HCT116 (cell line): ENCODE data around the gene LY6G5B. TPM values are rescaled to one million over a fixed set of nuclear protein-coding genes. Genes with fewer than 3 reads are reported as not detected.

Source experiments
- ATAC-seq: fragments of 200-7000 bp; cut with Tn5 transposase; 2 replicates; pipeline ENCODE4 v1.9.1; 2020; ENCODE audit warnings: mild to moderate bottlenecking, moderate library complexity
- BruUV-seq: library from RNA; stranded (reverse); fragments of 400-500 nt; replicated peaks from 2 replicates; lab custom pipeline; 2021; lab: Mats Ljungman, UMichigan
- CTCF ChIA-PET: fragments of 300-600 bp; sonication (Branson Sonifier 250); formaldehyde crosslinking; loops from one replicate; lab custom pipeline; 2021; ENCODE audit warnings: antibody characterized with exemption; lab: Charles Lee
- POLR2A ChIA-PET: fragments of 300-600, 350-600 bp; sonication (Branson Sonifier 250); formaldehyde crosslinking; loops from one replicate; lab custom pipeline; 2021; ENCODE audit warnings: antibody characterized with exemption; lab: Charles Lee
- RAD21 ChIA-PET, 2 experiments: fragments of 300-600 bp; sonication (Branson Sonifier 250); formaldehyde crosslinking; loops; one replicate each; lab custom pipeline; 2023; ENCODE audit warnings: low total read pairs in 2 of 2; ENCODE audit not compliant: uncharacterized antibody in 2 of 2, unreplicated experiment in 2 of 2, low non-redundant PET in 1 of 2; lab: Charles Lee
- DNase-seq: peaks from one replicate; pipeline ENCODE4 v3.0.0-alpha.2; 2010; ENCODE audit warnings: low read depth, low spot score
- H2AFZ ChIP-seq: fragments of 200-600 bp; shearing (Covaris generic), sonication (generic); 2 replicates; pipeline ENCODE4 v1.6.1; 2017; ENCODE audit warnings: low read depth, mixed run types, mixed read lengths, antibody characterized with exemption, low read length; ENCODE audit not compliant: poor library complexity, severe bottlenecking
- H3K27ac ChIP-seq: 2 replicates; pipeline ENCODE4 v1.5.1; 2012; ENCODE audit warnings: low read depth, low read length
- H3K27me3 ChIP-seq: fragments of 200-600 bp; sonication (generic); 2 replicates; pipeline ENCODE4 v1.6.1; 2016; ENCODE audit warnings: mixed run types, low read length, mixed read lengths; ENCODE audit not compliant: insufficient read depth
- H3K36me3 ChIP-seq, 2 experiments: fragments of 200-500 bp in 1 of 2; fragments of 200-600 bp in 1 of 2; sonication (Bioruptor generic) in 1 of 2; sonication (generic) in 1 of 2; 2 replicates each; pipeline versions ENCODE4 v1.5.1 to v1.6.1; 2014 to 2016; ENCODE audit warnings: low read length in 2 of 2, inconsistent platforms in 1 of 2, mixed read lengths in 1 of 2, mixed run types in 1 of 2; ENCODE audit not compliant: insufficient read depth in 2 of 2, control insufficient read depth in 1 of 2
- H3K4me1 ChIP-seq, 2 experiments: fragments of 200-600 bp in 1 of 2; sonication (generic) in 1 of 2; 2 replicates each; pipeline versions ENCODE4 v1.5.1 to v1.6.1; 2012 to 2017; ENCODE audit warnings: low read length in 2 of 2, inconsistent platforms in 1 of 2, mild to moderate bottlenecking in 1 of 2, mixed read lengths in 1 of 2, mixed run types in 1 of 2, moderate library complexity in 1 of 2; ENCODE audit not compliant: insufficient read depth in 2 of 2, control insufficient read depth in 1 of 2
- H3K4me2 ChIP-seq: fragments of 200-600 bp; sonication (generic); 2 replicates; pipeline ENCODE4 v1.6.1; 2017; ENCODE audit warnings: mixed run types, low read length, mixed read lengths
- H3K4me3 ChIP-seq, 2 experiments: fragments of 200-600 bp in 1 of 2; sonication (generic) in 1 of 2; replicated peaks in 1 of 2; 2 replicates each; pipeline ENCODE4 v1.5.1; 2011 to 2016; ENCODE audit warnings: low read length in 2 of 2, control low read depth in 1 of 2, low read depth in 1 of 2, mild to moderate bottlenecking in 1 of 2, mixed read lengths in 1 of 2, mixed run types in 1 of 2
- H3K79me2 ChIP-seq: fragments of 200-600 bp; sonication (generic); 2 replicates; pipeline ENCODE4 v1.6.1; 2017; ENCODE audit warnings: mild to moderate bottlenecking, mixed run types, low read length, moderate library complexity, mixed read lengths; ENCODE audit not compliant: insufficient read depth
- H3K9ac ChIP-seq: fragments of 200-600 bp; sonication (generic); 2 replicates; pipeline ENCODE4 v1.6.1; 2016; ENCODE audit warnings: low read length, mixed read lengths
- H3K9me2 ChIP-seq: fragments of 200-600 bp; sonication (generic), shearing (Covaris generic); 2 replicates; pipeline ENCODE4 v1.6.1; 2017; ENCODE audit warnings: mixed run types, mild to moderate bottlenecking, moderate library complexity; ENCODE audit not compliant: insufficient read depth
- H3K9me3 ChIP-seq, 2 experiments: fragments of 200-500 bp in 1 of 2; fragments of 200-600 bp in 1 of 2; sonication (Bioruptor generic) in 1 of 2; sonication (generic) in 1 of 2; 2 replicates each; pipeline ENCODE4 v1.6.1; 2014 to 2017; ENCODE audit warnings: low read length in 2 of 2, mixed read lengths in 2 of 2, inconsistent platforms in 1 of 2, low read depth in 1 of 2, mild to moderate bottlenecking in 1 of 2, mixed run types in 1 of 2, moderate library complexity in 1 of 2; ENCODE audit not compliant: control insufficient read depth in 1 of 2, insufficient read depth in 1 of 2
- H4K20me1 ChIP-seq: fragments of 200-600 bp; sonication (generic), shearing (Covaris generic); 2 replicates; pipeline ENCODE4 v1.6.1; 2017; ENCODE audit warnings: mixed run types, mild to moderate bottlenecking, moderate library complexity; ENCODE audit not compliant: insufficient read depth
- CTCF ChIP-seq, 3 experiments: fragments of 200-600 bp in 1 of 3; sonication (generic) in 1 of 3; IDR thresholded peaks in 2 of 3; conservative IDR thresholded peaks in 1 of 3; 2 replicates each; pipeline ENCODE4 v1.5.1; 2012 to 2017; ENCODE audit warnings: low read depth in 2 of 3, low read length in 2 of 3, antibody characterized with exemption in 1 of 3, borderline replicate concordance in 1 of 3, control low read depth in 1 of 3, mild to moderate bottlenecking in 1 of 3, mixed read lengths in 1 of 3, mixed run types in 1 of 3, moderate library complexity in 1 of 3; ENCODE audit not compliant: insufficient read depth in 1 of 3
- MAX ChIP-seq: IDR thresholded peaks from 2 replicates; pipeline ENCODE4 v1.6.1; 2012
- POLR2AphosphoS5 ChIP-seq: IDR thresholded peaks from 2 replicates; pipeline ENCODE4 v1.6.1; 2011; ENCODE audit warnings: mild to moderate bottlenecking, low read depth, low read length, moderate library complexity
- SIN3A ChIP-seq: IDR thresholded peaks from 2 replicates; pipeline ENCODE4 v1.6.1; 2012; ENCODE audit warnings: low read depth
- YY1 ChIP-seq: IDR thresholded peaks from 2 replicates; pipeline ENCODE4 v1.6.1; 2011; ENCODE audit warnings: low read length, low read depth, moderate library complexity, mild to moderate bottlenecking; ENCODE audit not compliant: insufficient replicate concordance; ENCODE audit errors: extremely low read depth
- ZBTB33 ChIP-seq: IDR thresholded peaks from 2 replicates; pipeline ENCODE4 v1.6.1; 2011; ENCODE audit warnings: mild to moderate bottlenecking, low read length, moderate library complexity; ENCODE audit not compliant: insufficient replicate concordance; ENCODE audit errors: extremely low read depth
- intact Hi-C: fragments of 100-400 bp; cut with micrococcal nuclease; formaldehyde crosslinking; loops from 2 replicates; pipeline ENCODE4 v1.10.0; 2022
- total RNA-seq: library from RNA; stranded (reverse); gene quantifications from one replicate; pipeline ENCODE4 v1.2.1, GENCODE V29; 2021; ENCODE audit not compliant: unreplicated experiment

The LY6G5B gene
- total RNA-seq, 1 experiment from 2014 or later, result 15.4 TPM

GRCh38 chr6:31713465-31713864 is 43.7 kb downstream of the LY6G5B start:
- RAD21 ChIA-PET, result no interaction called here
- no peaks in the 10 kb centered on the region for H3K36me3 ChIP-seq
- no peak for ATAC-seq
- peaks cover 27 to 38% of the 10 kb centered on the region in 2 experiments for H3K4me1 ChIP-seq
- H3K4me3 ChIP-seq, result no peak overlapping the region
- intact Hi-C loops, result no loop called here
- H3K9me3 ChIP-seq, result no peaks in the 10 kb centered on the region
- no peaks in the 10 kb centered on the region for H4K20me1 ChIP-seq
- no peak overlapping the region for H3K9ac ChIP-seq
- H3K27ac ChIP-seq, result no peak overlapping the region
- POLR2A ChIA-PET, result interaction anchor here (1.0 kb wide), 1 partner anchor 10 kb away, joined by 5 read pairs; the partner anchor contains the start of gene ABHD16A
- H3K9me2 ChIP-seq, result no peaks in the 10 kb centered on the region
- no peaks in the 10 kb centered on the region for H3K79me2 ChIP-seq
- no peak for DNase-seq
- no peaks in the 10 kb centered on the region for H3K27me3 ChIP-seq
- CTCF ChIA-PET, result interaction anchor here (1.5 kb wide), 1 partner anchor 23 kb away, joined by 4 read pairs; the partner anchor contains the start of gene CLIC1
- H2AFZ ChIP-seq, result no peak overlapping the region
- BruUV-seq, result no TSS peak
- TF ChIP-seq MAX, result no peak
- no peak for TF ChIP-seq YY1
- TF ChIP-seq SIN3A, result no peak
- no peak for TF ChIP-seq CTCF (IDR thresholded peaks at IDR 0.05 in 2 of 3, conservative IDR thresholded peaks at IDR 0.05 in 1 of 3; ENCODE audit: borderline replicate concordance in 1 of 3, insufficient read depth in 1 of 3, low read depth in 2 of 3, low read length in 2 of 3)
- TF ChIP-seq ZBTB33, result no peak
- TF ChIP-seq POLR2AphosphoS5, result no peak
- peak overlapping the region; percentile 67 for H3K4me2 ChIP-seq
